ENCODE measurements around the gene RUSF1.
"Not testable (repeated sequence)": the region's sequence is repeated elsewhere in the genome, so short reads cannot be mapped to it uniquely, and the experiment has no call there.

The RUSF1 gene

DNA sequence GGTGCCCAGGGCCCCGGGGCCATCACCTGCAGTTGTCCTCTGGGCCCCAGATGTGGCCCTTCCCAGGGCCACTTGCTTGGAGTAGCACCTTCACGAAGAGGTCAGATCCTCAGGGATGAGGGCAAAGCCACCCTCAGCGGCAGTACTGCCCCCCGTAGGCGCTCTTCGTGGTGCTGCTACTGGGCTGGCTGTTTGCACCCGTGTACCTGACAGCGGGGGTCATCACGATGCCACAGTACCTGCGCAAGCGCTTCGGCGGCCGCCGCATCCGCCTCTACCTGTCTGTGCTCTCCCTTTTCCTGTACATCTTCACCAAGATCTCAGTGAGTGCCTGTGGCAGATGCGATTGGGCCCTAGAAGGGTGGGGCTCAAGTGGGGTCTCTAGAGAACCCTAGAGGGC is 22.6 kb downstream of the RUSF1 start:
- no peak for DNase-seq

DNA sequence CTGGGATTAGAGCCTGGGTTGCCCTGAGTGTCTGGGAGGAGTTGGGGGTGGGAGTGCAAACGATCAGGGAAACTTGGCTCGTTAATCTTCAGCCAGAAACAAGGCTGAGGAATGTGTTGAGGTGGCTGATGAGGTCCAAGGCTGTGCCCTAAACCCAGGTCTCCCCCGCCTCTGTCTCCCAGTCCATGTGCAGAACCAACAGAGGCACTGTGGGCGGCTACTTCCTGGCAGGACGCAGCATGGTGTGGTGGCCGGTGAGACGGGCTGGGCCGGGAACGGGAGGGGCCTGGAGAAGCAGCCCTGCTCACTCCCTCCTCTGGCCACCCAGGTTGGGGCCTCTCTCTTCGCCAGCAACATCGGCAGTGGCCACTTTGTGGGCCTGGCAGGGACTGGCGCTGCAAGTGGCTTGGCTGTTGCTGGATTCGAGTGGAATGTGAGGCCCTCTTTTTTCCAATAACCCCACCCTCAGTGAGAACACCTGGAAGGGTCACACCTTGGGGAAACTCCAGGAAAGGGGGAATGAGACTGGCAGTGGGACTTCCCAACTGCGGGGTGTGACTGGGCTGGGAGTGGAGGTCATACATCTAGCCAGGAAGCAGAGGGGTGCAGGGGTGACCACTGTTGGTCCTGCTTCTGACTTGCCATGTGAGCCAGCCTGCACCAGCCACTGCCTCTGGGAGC is 23.6 kb downstream of the RUSF1 start:
- DNase-seq = no peak

DNA sequence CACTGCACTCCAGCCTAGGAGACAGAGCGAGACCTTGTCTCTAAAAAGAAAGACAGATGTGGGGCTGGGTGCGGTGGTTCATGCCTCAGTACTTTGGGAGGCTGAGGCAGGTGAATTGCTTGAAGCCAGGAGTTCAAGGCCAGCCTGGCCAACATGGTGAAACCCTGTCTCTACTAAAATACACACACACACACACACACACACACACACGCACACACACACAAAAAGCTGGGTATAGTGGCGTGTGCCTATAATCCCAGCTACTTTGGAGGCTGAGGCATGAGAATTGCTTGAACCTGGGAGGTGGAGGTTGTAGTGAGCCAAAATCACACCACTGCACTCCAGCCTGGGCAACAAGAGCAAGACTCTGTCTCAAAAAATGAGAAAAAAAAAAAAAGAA is 24.1 kb downstream of the RUSF1 start:
- not testable (repeated sequence) for DNase-seq

DNA sequence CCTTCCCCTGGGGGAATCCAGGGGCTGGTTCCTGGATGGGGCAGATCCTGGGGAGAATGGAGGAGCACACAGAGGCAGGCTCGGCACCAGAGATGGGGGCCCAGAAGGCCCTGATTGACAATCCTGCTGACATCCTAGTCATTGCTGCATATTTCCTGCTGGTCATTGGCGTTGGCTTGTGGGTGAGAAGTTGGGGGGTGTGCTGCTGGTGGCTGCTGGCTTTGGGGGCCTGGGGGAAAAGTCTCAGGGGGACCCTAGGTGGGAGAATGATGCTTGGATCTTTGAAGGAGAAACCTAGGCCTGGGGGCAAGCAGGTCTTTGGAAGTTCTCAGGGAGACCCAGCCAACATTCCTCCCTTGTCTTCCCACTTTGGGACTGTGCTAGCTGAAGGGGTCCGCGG is 25.1 kb downstream of the RUSF1 start, which contains the start of gene SLC5A2:
Gene SLC5A2, plus strand, starts transcription at position 43 of the 400 bp plus-strand sequence. Its CDS starts 14 bp downstream, at position 57.
- DNase-seq = no peak

DNA sequence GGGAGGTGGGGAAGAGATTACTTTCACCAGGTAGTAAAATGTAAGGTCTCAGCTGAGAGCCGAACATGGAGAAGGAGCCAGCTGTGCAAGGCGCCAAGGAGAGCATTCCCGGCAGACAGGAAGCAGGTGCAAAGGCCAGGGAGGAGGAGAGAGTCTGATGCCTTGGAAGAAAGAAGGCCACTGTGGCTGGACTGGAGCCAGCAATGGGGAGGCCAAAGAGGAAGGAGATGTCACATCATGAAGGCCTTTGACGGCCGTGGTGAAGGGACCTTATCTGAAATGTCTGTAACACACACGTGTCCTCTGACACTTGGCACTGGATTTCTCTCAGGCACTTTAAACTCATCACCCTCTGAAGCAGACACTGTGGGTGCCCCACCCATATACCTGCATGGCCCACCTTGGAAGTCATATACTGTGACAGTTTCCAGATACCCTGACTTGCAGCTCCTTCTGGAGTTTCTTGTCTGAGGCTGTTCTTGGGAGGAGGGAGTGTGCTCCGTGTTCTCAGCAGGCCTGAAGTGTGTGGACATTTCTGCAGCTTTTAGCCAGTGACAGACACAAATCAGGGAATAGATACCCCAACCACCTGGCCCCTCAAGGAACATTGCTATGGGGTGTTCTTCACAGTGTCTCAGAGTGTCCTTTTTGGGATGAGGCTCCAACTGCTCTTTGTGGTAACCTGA is 27.2 kb downstream of the RUSF1 start:
- DNase-seq = no peak

DNA sequence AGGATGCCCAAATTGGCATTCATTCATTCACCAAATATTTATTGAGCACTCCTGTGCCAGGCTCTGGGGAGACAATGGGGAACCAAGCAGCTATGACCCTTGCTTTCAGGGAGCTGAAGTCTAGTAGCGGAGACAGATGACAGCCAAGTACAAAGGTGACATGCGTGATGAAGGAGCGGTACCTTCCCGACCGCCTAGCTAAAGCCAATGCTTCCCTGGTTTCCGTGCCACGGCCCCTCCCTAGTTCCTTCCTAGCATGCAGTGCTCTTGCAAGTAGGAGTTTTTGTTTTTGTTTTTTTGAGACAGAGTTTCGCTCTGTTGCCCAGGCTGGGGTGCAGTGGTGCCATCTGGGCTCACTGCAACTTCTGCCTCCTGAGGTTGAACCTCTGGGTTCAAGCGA is 28.4 kb downstream of the RUSF1 start:
- DNase-seq = no peak

DNA sequence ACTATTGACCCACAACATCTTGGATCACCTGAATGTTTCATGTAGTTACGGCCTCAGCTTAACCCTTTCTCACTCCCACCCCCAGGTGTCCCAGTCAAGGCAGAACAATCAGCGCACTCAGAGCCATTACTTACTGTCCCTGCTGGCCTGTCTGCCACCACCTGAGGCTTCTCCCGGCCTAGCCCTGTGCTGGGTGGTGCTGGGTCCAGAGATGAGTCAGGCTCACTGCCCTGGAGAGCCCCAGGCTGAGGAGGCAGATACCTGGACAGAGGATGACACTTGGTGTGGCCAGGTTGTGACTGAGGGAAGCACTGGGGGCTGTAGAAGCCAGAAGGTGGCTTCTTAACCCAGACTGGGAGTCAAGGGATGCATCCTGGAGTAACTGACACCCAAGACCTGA is 29.2 kb downstream of the RUSF1 start:
- DNase-seq = no peak

DNA sequence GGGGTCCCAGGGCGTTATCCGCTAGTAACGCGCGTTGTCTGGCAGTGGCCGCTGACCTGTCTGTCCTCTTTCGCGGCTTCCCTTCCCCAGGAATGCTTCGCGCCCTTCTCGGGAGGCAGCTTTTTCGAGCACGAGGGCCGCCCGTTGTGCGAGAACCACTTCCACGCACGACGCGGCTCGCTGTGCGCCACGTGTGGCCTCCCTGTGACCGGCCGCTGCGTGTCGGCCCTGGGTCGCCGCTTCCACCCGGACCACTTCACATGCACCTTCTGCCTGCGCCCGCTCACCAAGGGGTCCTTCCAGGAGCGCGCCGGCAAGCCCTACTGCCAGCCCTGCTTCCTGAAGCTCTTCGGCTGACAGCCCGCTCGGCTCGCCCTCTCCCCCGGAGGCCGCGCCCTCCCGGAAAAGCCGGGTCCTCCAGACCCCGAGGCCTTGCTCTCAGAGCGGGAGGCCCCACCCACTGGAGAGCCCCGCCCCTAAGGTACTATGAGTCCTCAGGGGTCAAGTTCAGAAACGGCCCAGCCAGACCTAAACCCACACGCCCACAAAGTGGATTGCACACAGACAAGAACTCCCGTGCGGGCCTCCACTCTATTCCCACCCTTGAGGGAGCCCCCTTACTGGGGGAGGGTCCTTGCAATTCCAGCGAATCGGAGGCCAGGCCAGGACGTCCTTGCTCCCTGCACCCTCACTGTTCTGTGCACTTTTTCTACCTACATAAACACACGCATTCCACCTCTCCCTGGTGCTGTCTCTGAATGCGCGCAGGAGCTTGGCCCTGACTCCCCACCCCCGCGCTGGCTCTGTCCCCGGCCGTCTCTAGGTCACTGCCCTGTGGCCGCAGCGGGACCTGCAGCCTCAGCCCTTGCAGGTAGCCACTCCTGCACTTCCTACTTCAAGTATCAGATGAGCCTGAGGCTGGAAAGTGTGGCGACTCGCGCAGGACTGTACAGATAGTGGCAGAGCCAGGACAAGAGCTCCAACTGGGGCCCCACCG is 30.7 kb downstream of the RUSF1 start:
- DNase-seq = no peak

DNA sequence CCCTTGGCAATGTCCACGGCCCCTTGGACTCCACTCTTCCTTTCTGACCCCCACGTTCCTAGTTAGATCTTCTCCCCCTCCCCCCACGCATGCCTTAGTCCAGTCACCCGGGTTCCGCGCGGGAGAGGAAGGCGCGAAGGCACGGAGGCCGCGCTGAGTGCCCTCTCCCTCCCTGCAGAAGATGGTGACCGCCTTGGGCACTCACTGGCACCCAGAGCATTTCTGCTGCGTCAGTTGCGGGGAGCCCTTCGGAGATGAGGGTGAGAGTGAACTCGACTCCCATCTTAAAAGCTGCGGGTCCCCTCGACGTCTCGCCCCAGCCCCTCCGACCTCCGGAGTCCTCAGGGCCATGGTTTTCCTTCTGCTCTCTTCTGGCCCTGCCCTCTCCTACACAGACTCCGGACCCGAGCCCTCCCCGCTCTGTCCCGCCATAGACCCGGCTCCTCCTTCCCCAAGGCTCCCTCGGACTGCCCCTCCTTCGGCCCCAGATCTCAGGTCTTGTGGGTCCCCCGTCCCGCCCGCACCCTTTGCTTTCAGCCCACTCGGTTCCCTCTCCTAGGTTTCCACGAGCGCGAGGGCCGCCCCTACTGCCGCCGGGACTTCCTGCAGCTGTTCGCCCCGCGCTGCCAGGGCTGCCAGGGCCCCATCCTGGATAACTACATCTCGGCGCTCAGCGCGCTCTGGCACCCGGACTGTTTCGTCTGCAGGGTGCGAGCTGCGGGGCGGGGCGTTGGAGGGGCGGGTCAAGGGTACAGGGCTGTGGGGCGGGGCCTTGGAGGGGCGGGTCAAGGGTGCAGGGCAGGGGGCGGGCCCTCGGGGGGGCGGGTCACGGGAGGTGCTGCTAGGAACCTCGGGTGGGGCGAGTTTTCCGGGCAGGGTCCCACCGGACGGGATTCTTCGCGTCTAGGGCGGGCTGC is 31.6 kb downstream of the RUSF1 start:
- no peak for DNase-seq

DNA sequence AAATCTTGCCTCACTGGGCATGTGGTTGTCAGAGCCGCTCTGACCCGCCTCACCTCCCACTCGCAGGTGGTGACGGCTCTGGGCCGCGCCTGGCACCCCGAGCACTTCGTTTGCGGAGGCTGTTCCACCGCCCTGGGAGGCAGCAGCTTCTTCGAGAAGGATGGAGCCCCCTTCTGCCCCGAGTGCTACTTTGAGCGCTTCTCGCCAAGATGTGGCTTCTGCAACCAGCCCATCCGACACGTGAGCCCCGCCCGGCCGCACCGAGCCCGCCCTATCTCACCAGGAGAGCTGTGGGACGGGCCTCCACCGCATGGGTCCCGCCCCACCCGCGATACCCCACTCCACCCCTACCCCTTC is 32.3 kb downstream of the RUSF1 start:
- no peak for DNase-seq

DNA sequence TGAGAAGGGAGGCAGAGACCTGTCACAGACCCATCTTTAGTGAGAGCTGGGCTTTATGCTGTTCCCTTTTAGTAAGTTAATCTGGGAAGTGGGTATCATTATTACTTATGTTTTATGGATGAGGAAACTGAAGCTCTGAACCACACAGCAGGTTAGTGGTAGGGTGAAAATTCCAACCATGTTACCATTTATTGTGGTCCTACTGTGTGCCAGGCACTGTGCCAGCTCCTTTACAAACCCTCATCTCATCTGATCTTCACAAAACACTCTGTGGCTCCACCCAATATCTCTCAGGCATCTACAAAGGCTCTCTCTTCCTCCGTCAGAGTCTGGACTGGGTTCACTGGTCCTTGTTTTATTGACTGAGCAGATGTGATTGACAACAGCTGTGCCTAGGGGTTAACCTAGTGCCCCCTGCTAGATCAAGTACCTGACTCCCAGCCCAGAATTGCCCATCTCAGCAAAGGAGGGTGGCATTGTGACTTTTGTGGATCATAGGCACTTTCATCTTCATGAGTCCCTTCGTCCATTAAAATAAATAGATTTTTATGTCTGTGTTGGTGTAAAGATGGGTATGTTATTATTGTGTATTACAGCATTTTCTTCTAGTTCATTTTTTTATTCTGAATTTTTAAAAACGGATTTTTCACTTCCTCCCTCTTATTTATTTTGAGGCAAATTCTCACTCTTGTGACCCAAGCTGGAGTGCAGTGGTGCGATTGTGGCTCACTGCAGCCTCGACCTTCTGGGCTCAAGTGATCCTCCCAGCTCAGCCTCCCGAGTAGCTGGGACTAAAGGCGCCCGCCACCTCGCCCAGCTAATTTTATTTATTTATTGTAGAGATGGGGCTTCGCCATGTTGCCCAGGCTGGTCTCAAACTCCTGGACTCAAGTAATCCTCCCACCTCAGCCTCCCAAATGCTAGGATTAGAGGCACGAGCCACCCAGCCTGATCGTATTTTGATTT is 33.1 kb downstream of the RUSF1 start:
- no peak for DNase-seq

DNA sequence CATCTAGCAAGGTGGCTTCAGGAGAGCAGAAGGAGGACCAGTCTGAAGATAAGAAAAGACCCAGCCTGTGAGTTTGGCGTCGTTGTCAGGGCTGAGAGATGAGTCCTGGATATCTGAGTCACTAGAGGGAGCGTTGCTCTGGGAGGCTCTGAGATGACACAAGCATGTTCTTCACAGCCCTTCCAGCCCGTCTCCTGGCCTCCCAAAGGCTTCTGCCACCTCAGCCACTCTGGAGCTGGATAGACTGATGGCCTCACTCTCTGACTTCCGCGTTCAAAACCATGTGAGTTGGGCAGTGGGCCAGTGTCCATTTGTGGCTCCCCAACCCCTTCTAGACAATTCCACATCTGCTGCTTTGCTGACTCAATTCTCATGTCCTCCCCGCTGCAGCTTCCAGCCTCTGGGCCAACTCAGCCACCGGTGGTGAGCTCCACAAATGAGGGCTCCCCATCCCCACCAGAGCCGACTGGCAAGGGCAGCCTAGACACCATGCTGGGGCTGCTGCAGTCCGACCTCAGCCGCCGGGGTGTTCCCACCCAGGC is 33.9 kb downstream of the RUSF1 start:
- DNase-seq = no peak

DNA sequence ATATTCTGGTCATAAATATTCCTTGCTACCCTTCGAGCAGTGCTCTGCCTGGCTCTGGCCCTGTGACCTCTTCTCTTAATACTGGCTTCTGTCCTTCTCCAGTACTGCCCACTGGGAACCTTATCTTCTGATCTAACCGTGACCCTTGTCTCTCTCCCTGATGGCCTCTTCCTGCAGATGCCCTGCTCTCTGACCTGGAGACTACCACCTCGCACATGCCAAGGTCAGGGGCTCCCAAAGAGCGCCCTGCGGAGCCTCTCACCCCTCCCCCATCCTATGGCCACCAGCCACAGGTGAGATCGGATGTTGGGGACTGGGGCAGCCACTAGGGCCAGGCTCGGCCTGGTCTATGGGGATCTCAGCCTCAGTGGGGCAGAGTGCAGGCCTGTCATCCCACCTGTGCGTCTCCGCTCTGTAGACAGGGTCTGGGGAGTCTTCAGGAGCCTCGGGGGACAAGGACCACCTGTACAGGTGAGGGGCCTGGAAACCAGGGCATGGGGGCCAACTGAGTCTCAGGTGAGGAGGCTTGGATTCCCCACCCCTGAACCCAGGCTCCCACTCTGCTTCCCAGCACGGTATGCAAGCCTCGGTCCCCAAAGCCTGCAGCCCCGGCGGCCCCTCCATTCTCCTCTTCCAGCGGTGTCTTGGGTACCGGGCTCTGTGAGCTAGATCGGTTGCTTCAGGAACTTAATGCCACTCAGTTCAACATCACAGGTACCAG is 34.8 kb downstream of the RUSF1 start:
- no peak for DNase-seq

DNA sequence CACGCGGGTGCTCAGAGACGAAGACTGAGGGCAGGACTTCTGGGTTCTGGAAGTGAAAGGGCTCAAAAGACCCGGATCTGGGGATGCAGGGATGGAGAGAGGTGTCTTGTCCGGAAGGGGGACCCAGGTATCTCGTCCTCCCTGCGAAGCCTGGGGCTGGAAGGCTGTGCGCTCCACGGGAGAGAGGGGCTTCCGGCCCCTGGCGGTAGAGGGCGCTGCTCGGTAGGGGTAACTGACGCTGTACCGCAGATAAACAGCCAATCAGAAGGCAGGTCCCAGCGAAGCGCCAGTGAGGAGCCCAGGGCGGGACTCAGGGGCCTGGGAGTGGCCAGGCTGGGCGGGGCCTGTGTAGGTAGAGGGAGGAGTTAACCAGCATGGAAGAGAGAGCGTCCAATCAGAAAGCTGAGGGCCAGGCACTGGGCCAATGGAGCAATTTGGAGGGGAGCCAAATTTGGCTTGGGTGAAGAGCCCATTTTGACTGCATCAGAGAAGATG is 35.4 kb downstream of the RUSF1 start:
- peak; percentile 90 for DNase-seq

DNA sequence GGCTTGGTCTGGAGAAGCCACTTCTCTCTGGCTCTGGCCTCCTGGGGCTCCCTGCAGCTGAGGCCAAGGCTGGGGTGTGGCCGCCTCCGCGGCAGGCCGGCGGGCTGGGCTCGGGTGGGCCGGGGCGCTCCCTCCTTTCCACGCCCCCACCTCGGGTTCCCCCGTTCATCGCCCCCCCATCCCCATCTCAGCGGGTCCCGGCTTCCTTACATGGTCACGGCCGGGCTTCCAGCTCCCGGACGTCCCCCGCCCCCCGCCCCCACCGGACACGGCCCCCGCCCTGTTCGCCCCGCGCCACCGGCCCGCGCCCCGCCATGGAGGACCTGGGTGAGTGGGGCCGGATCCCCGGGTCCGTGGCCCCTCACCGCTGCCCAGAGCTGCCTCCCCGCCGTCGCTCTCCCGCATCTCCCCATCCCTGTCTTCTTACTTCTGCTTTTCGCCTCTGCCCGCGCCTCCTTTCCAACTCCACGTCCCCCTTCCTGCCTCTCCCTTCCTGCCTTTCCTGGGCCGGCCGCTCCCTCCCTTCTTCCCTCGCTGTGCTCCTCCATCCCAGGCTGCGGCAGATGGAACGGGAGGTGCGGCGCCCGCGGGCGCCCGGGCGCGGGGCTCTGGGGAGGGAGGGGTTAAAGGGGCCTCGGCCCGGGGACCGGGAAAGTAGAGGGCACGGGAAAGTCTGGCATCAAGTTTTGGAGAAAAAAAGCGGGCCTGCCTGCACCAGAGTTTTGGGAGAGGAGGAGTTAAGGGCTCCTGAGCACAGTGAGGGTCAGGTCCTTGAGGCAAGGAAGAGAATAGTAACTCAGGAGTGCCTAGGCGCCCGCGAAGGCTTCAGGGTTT is 36.1 kb downstream of the RUSF1 start, which contains the start of gene TGFB1I1:
Gene TGFB1I1, plus strand, starts transcription at position 278 of the 834 bp plus-strand sequence. Its CDS starts 37 bp downstream, at position 315.
- DNase-seq = peak; percentile 26

DNA sequence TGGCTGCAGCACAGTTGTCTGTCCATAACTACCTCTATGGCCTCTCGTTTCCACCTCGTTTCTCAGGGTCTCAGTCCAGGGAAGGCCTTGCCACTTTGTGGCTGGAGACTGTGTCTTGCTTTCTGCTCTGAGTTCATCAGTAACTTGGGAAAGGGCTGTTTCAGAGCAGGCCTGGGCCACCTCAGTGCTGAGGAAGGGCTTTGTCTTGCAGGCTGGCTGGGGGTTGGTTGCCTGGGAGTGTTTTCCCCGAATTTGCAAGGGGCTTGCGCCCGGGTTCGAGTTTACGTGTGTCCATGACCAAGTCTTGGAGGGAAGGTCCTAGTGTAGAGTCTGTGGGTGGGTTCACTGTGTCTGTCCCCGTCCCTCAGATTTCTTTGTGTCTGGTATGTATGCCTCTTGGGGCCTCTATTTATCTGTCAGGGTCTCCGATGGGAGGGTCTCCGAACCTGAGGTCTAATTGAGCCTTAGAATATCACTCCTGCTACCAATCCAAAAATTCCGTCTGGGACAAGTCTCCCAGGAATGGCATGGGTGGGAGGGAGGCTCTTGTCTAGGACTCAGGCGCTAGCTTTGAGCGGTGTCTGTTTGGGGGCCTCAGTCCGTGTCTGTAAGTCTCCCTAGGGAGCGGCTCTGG is 36.8 kb downstream of the RUSF1 start:
- DNase-seq = no peak

DNA sequence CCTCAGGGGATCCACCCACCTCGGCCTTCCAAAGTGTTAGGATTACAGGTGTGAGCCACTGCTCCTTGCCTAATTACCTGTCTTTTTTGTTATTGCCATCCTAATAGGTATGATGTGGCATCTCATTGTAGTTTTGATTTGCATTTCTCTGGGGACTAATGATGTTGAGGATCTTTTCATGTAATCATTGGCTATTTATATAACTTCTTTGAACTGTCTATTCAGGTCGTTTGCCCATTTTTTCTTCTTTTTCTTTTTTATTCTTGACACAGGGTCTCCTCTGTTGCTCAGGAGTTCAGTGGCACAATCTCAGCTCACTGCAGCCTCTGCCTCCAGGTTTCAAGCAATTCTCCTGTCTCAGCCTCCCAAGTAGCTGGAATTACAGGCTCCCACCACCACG is 37.6 kb downstream of the RUSF1 start:
- no peak for DNase-seq

DNA sequence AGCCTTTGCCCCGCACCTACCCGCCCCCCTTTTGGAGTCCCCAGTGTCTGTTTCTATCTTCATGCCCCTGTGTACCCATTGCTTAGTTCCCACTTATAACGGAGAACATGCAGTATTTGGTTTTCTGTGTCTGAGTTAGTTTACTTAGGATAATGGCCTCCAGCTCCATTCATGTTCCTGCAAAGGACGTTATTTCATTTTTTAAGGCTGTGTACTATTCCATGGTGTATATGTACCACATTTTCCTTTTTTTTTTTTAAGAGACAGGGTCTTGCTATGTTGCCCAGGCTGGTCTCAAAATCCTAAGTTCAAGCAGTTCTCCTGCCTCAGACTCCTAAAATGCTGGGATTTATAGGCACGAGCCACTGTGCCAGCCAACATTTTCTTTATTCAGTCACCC is 40.3 kb downstream of the RUSF1 start:
- DNase-seq = no peak
